Naive thymus-derived CD4-positive, alpha-beta T cell (primary cell): Measurements from ENCODE around the gene MSRB1. TPM values are rescaled to one million over a fixed set of nuclear protein-coding genes. Genes with fewer than 3 reads are reported as not detected.
"Not testable (repeated sequence)": the region's sequence is repeated elsewhere in the genome, so short reads cannot be mapped to it uniquely, and the experiment has no call there.

ENCODE experiments used
- ATAC-seq: fragments of 150-1000 bp; cut with Tn5 transposase; 2 replicates; pipeline ENCODE4 v1.10.0; 2021; ENCODE audit warnings: mild to moderate bottlenecking, moderate library complexity
- CTCF ChIA-PET: fragments of 350-600 bp; sonication (Branson Sonifier 250); formaldehyde crosslinking; loops from one replicate; lab custom pipeline; 2021; ENCODE audit warnings: antibody characterized with exemption; lab: Charles Lee
- POLR2A ChIA-PET: fragments of 350-600 bp; sonication (Branson Sonifier 250); formaldehyde crosslinking; loops from one replicate; lab custom pipeline; 2021; ENCODE audit warnings: antibody characterized with exemption, inconsistent platforms; lab: Charles Lee
- DNase-seq, 9 donors: peaks; one replicate each; pipeline versions ENCODE4 v3.0.0 to v3.0.0-alpha.2; 2020 to 2022; ENCODE audit warnings: mixed read lengths in 1 of 9
- H3K27ac ChIP-seq: one replicate; pipeline ENCODE4 v1.7.0; 2013; ENCODE audit warnings: mild to moderate bottlenecking, low read depth, low read length, moderate library complexity
- H3K27me3 ChIP-seq, 2 donors: one replicate each; pipeline ENCODE4 v1.7.0; 2013; ENCODE audit warnings: low read length in 2 of 2, mild to moderate bottlenecking in 2 of 2, moderate library complexity in 2 of 2; ENCODE audit not compliant: control insufficient read depth in 2 of 2, insufficient read depth in 2 of 2
- H3K36me3 ChIP-seq, 3 experiments: 1 replicate in 2 of 3; 2 replicates in 1 of 3; pipeline ENCODE4 v1.7.0; 2013; ENCODE audit warnings: low read length in 3 of 3, mild to moderate bottlenecking in 3 of 3, moderate library complexity in 1 of 3; ENCODE audit not compliant: insufficient read depth in 3 of 3, control insufficient read depth in 2 of 3
- H3K4me1 ChIP-seq, 2 donors: one replicate each; pipeline ENCODE4 v1.7.0; 2013; ENCODE audit warnings: low read length in 2 of 2, mild to moderate bottlenecking in 2 of 2, moderate library complexity in 1 of 2; ENCODE audit not compliant: control insufficient read depth in 2 of 2, insufficient read depth in 2 of 2
- H3K4me3 ChIP-seq: 2 replicates; pipeline ENCODE4 v1.7.0; 2013; ENCODE audit warnings: mild to moderate bottlenecking, low read length
- H3K9me3 ChIP-seq, 3 experiments: 1 replicate in 2 of 3; 2 replicates in 1 of 3; pipeline ENCODE4 v1.7.0; 2013; ENCODE audit warnings: low read length in 3 of 3; ENCODE audit not compliant: control insufficient read depth in 2 of 3
- H3K27ac Mint-ChIP-seq, 9 donors: one replicate each; pipeline ENCODE4 v1.8.0; 2020 to 2022; ENCODE audit warnings: mixed read lengths in 9 of 9, mild to moderate bottlenecking in 8 of 9, moderate library complexity in 5 of 9, inconsistent platforms in 2 of 9
- H3K27me3 Mint-ChIP-seq, 5 donors: one replicate each; pipeline ENCODE4 v1.8.0; 2021 to 2022; ENCODE audit warnings: mixed read lengths in 5 of 5, mild to moderate bottlenecking in 1 of 5
- H3K36me3 Mint-ChIP-seq, 5 donors: one replicate each; pipeline ENCODE4 v1.8.0; 2020 to 2022; ENCODE audit warnings: mixed read lengths in 5 of 5, mild to moderate bottlenecking in 3 of 5, inconsistent platforms in 1 of 5
- H3K4me1 Mint-ChIP-seq, 7 donors: one replicate each; pipeline ENCODE4 v1.8.0; 2020 to 2022; ENCODE audit warnings: mixed read lengths in 7 of 7, mild to moderate bottlenecking in 3 of 7, inconsistent platforms in 1 of 7
- H3K4me3 Mint-ChIP-seq, 10 donors: one replicate each; pipeline ENCODE4 v1.8.0; 2020 to 2022; ENCODE audit warnings: mild to moderate bottlenecking in 10 of 10, mixed read lengths in 10 of 10, moderate library complexity in 6 of 10, inconsistent platforms in 2 of 10
- H3K9me3 Mint-ChIP-seq, 11 donors: one replicate each; pipeline ENCODE4 v1.8.0; 2020 to 2022; ENCODE audit warnings: mixed read lengths in 11 of 11, mild to moderate bottlenecking in 4 of 11, inconsistent platforms in 1 of 11, moderate library complexity in 1 of 11
- intact Hi-C, 2 donors: fragments of 100-400 bp; cut with micrococcal nuclease; formaldehyde crosslinking; loops; one replicate each; pipeline ENCODE4 v1.15.1; 2023
- polyA plus RNA-seq, 2 donors: library from polyadenylated mRNA; unstranded; fragments of 300-500 nt; fragmentation: Illumina TruSeq; gene quantifications; one replicate each; pipeline ENCODE4 v1.2.3, GENCODE V29; 2021
- total RNA-seq, 6 experiments: library from RNA in 5 of 6; stranded (reverse) in 5 of 6; gene quantifications; 1 replicate in 5 of 6; 2 replicates in 1 of 6; pipeline ENCODE4 v1.2.3 and lab custom pipeline; 2021 to 2026

The MSRB1 gene
- total and polyA plus RNA-seq, 7 experiments from 2014 or later = 5.5 to 27.0 (median 15.6) TPM

- intact Hi-C loops = no loop called here
- H3K27ac Mint-ChIP-seq = no peak overlapping the region
- no peaks in the 10 kb centered on the region for H3K4me1 Mint-ChIP-seq
- CTCF ChIA-PET = no interaction called here
- no peak for ATAC-seq
- Histone ChIP-seq H3K27me3 (no peaks in the 10 kb centered on the region), H3K9me3 (no peaks in the 10 kb centered on the region), H3K4me3 (no peak overlapping the region), H3K36me3 (no peaks in the 10 kb centered on the region), H3K4me1 (no peaks in the 10 kb centered on the region), H3K27ac (no peak overlapping the region)
- H3K27me3 Mint-ChIP-seq = peaks cover 0 to 11% (median 4%) of the 10 kb centered on the region in 5 donors
- H3K9me3 Mint-ChIP-seq = no peaks in the 10 kb centered on the region
- no peaks in the 10 kb centered on the region for H3K36me3 Mint-ChIP-seq
- H3K4me3 Mint-ChIP-seq = no peak overlapping the region
- POLR2A ChIA-PET = no interaction called here
- DNase-seq = no peak
These were observed 39.8 kb downstream of the MSRB1 start for GRCh38 chr16:1903220-1903574.

GRCh38 chr16:1902547-1903219 is 40.3 kb downstream of the MSRB1 start:
- CTCF ChIA-PET = no interaction called here
- POLR2A ChIA-PET = interaction anchor here (0.6 kb wide), 2 partner anchors 183 to 576 kb away, joined by 4 read pairs; no protein-coding TSS in a partner anchor

GRCh38 chr16:1900452-1900774 is 42.6 kb downstream of the MSRB1 start:
- Histone ChIP-seq H3K27me3 (no peaks in the 10 kb centered on the region), H3K4me3 (no peak overlapping the region), H3K4me1 (no peaks in the 10 kb centered on the region), H3K27ac (no peak overlapping the region), H3K36me3 (no peaks in the 10 kb centered on the region), H3K9me3 (no peaks in the 10 kb centered on the region)
- ChIA-PET CTCF (no interaction called here), POLR2A (no interaction called here)
- intact Hi-C loops = no loop called here
- Mint-ChIP-seq H3K9me3 (no peaks in the 10 kb centered on the region), H3K4me1 (no peaks in the 10 kb centered on the region), H3K27me3 (peaks cover 0 to 9% (median 6%) of the 10 kb centered on the region in 5 donors), H3K27ac (no peak overlapping the region), H3K4me3 (no peak overlapping the region), H3K36me3 (no peaks in the 10 kb centered on the region)
- DNase-seq (no peak), ATAC-seq (no peak)

More at GRCh38 chr16:1902547-1903219, 40.3 kb downstream of the MSRB1 start:
- H3K27ac ChIP-seq = no peak overlapping the region
- DNase-seq = no peak
- no peak overlapping the region for H3K4me3 ChIP-seq
- Mint-ChIP-seq H3K9me3 (no peaks in the 10 kb centered on the region), H3K4me1 (no peaks in the 10 kb centered on the region), H3K4me3 (no peak overlapping the region), H3K27ac (no peak overlapping the region), H3K27me3 (peaks cover 0 to 11% (median 4%) of the 10 kb centered on the region in 5 donors), H3K36me3 (no peaks in the 10 kb centered on the region)
- no peaks in the 10 kb centered on the region for H3K4me1 ChIP-seq
- no peaks in the 10 kb centered on the region for H3K36me3 ChIP-seq
- no peak for ATAC-seq
- H3K27me3 ChIP-seq = no peaks in the 10 kb centered on the region
- intact Hi-C loops = no loop called here
- no peaks in the 10 kb centered on the region for H3K9me3 ChIP-seq

- H3K4me1 ChIP-seq = no peaks in the 10 kb centered on the region
- no peak overlapping the region for H3K27ac ChIP-seq
- POLR2A ChIA-PET = no interaction called here
- intact Hi-C loops = no loop called here
- DNase-seq = no peak
- Mint-ChIP-seq H3K27ac (no peak overlapping the region), H3K27me3 (peaks cover 0 to 9% (median 6%) of the 10 kb centered on the region in 5 donors), H3K4me3 (no peak overlapping the region), H3K36me3 (no peaks in the 10 kb centered on the region), H3K4me1 (no peaks in the 10 kb centered on the region), H3K9me3 (no peaks in the 10 kb centered on the region)
- no peak overlapping the region for H3K4me3 ChIP-seq
- no peaks in the 10 kb centered on the region for H3K9me3 ChIP-seq
- CTCF ChIA-PET = no interaction called here
- H3K27me3 ChIP-seq = no peaks in the 10 kb centered on the region
- no peak for ATAC-seq
- H3K36me3 ChIP-seq = no peaks in the 10 kb centered on the region
These were observed 43.2 kb downstream of the MSRB1 start for GRCh38 chr16:1899641-1900451.

GRCh38 chr16:1897692-1898091 is 45.3 kb downstream of the MSRB1 start:
- H3K36me3 ChIP-seq, H3K27me3 ChIP-seq, CTCF ChIA-PET, H3K9me3 Mint-ChIP-seq, H3K4me1 ChIP-seq, POLR2A ChIA-PET, H3K27ac ChIP-seq, ATAC-seq, H3K4me3 ChIP-seq, H3K36me3 Mint-ChIP-seq, H3K4me1 Mint-ChIP-seq, DNase-seq, H3K9me3 ChIP-seq, H3K27ac Mint-ChIP-seq, intact Hi-C loops, H3K4me3 Mint-ChIP-seq: not testable (repeated sequence)
- H3K27me3 Mint-ChIP-seq = peaks cover 0 to 14% (median 7%) of the 10 kb centered on the region in 5 donors

- ATAC-seq (no peak), DNase-seq (no peak)
- ChIA-PET CTCF (no interaction called here), POLR2A (no interaction called here)
- H3K4me1 Mint-ChIP-seq = no peaks in the 10 kb centered on the region
- H3K9me3 Mint-ChIP-seq = no peaks in the 10 kb centered on the region
- Histone ChIP-seq H3K4me1 (no peaks in the 10 kb centered on the region), H3K36me3 (no peaks in the 10 kb centered on the region), H3K27me3 (no peaks in the 10 kb centered on the region), H3K27ac (no peak overlapping the region), H3K9me3 (no peaks in the 10 kb centered on the region), H3K4me3 (no peak overlapping the region)
- no peak overlapping the region for H3K4me3 Mint-ChIP-seq
- no peak overlapping the region for H3K27ac Mint-ChIP-seq
- H3K27me3 Mint-ChIP-seq = peaks cover 0 to 19% (median 7%) of the 10 kb centered on the region in 5 donors
- intact Hi-C loops = no loop called here
- H3K36me3 Mint-ChIP-seq = no peaks in the 10 kb centered on the region
These were observed 46.9 kb downstream of the MSRB1 start for GRCh38 chr16:1895949-1896675.
